A549 treated with AZD9567 at 1 μM for 4 hours (cell line): ENCODE results near the gene CORIN. TPM values are rescaled to one million over a fixed set of nuclear protein-coding genes. Genes with fewer than 3 reads are reported as not detected.

ENCODE experiments used
- total RNA-seq: library from RNA; stranded (reverse); fragments of 200-300 nt; extraction: Qiagen RNA extraction; gene quantifications from 5 replicates; pipeline ENCODE4 v1.2.3, GENCODE V29; 2022; ENCODE audit not compliant: insufficient read depth

CORIN gene, protein sequence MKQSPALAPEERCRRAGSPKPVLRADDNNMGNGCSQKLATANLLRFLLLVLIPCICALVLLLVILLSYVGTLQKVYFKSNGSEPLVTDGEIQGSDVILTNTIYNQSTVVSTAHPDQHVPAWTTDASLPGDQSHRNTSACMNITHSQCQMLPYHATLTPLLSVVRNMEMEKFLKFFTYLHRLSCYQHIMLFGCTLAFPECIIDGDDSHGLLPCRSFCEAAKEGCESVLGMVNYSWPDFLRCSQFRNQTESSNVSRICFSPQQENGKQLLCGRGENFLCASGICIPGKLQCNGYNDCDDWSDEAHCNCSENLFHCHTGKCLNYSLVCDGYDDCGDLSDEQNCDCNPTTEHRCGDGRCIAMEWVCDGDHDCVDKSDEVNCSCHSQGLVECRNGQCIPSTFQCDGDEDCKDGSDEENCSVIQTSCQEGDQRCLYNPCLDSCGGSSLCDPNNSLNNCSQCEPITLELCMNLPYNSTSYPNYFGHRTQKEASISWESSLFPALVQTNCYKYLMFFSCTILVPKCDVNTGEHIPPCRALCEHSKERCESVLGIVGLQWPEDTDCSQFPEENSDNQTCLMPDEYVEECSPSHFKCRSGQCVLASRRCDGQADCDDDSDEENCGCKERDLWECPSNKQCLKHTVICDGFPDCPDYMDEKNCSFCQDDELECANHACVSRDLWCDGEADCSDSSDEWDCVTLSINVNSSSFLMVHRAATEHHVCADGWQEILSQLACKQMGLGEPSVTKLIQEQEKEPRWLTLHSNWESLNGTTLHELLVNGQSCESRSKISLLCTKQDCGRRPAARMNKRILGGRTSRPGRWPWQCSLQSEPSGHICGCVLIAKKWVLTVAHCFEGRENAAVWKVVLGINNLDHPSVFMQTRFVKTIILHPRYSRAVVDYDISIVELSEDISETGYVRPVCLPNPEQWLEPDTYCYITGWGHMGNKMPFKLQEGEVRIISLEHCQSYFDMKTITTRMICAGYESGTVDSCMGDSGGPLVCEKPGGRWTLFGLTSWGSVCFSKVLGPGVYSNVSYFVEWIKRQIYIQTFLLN
- total RNA-seq = 0.08 TPM in 1 of 5 replicates, not detected in the others

GRCh38 chr4:47837908-47838294 lies at the start of gene CORIN:
CORIN (minus strand) TSS chr4:47838067; CDS start chr4:47837949, 118 bp downstream.

Other genes starting within 250 kb of the CORIN start
- gene NFXL1, start 76.5 kb upstream of the CORIN start, total RNA-seq = 6.1 to 9.9 TPM (median 6.4 TPM) in 5 replicates
- 0.12 to 0.22 TPM in 2 of 5 replicates, not detected in the others for gene CNGA1, start 178.6 kb upstream of the CORIN start, total RNA-seq
- 0.44 to 0.98 TPM (median 0.65 TPM) in 5 replicates for gene NIPAL1, start 178.7 kb upstream of the CORIN start, total RNA-seq